ENCODE results near the gene CHRNB1.

The CHRNB1 gene

GRCh38 chr17:7437369-7437863 is 7.4 kb upstream of the CHRNB1 start:
- Histone ChIP-seq H3K27me3 (replicated peaks; ENCODE audit: control insufficient read depth, insufficient read depth, low read length, poor library complexity, severe bottlenecking) (peaks cover 31% of the 10 kb centered on the region), H3K4me1 (ENCODE audit: control insufficient read depth, insufficient read depth, low read length, poor library complexity, severe bottlenecking) (peaks cover 52% of the 10 kb centered on the region), H3K4me3 (ENCODE audit: insufficient read depth, low read depth, low read length, poor library complexity, severe bottlenecking) (peak overlapping the region; percentile 29), H3K36me3 (ENCODE audit: control insufficient read depth, insufficient read depth, low read length) (no peaks in the 10 kb centered on the region), H3K27ac (ENCODE audit: insufficient read depth, low read length, poor library complexity, severe bottlenecking) (no peak overlapping the region), H3K9me3 (ENCODE audit: control insufficient read depth, low read length) (no peaks in the 10 kb centered on the region)
- no peak for DNase-seq

GRCh38 chr17:7437950-7438614 is 6.8 kb upstream of the CHRNB1 start:
- Histone ChIP-seq H3K4me3 (ENCODE audit: insufficient read depth, low read depth, low read length, poor library complexity, severe bottlenecking) (no peak overlapping the region), H3K27me3 (replicated peaks; ENCODE audit: control insufficient read depth, insufficient read depth, low read length, poor library complexity, severe bottlenecking) (peaks cover 31% of the 10 kb centered on the region), H3K36me3 (ENCODE audit: control insufficient read depth, insufficient read depth, low read length) (no peaks in the 10 kb centered on the region), H3K27ac (ENCODE audit: insufficient read depth, low read length, poor library complexity, severe bottlenecking) (no peak overlapping the region), H3K9me3 (ENCODE audit: control insufficient read depth, low read length) (no peaks in the 10 kb centered on the region), H3K4me1 (ENCODE audit: control insufficient read depth, insufficient read depth, low read length, poor library complexity, severe bottlenecking) (peaks cover 52% of the 10 kb centered on the region)
- DNase-seq: peak in 1 of 3 donors; percentile 29

- Histone ChIP-seq H3K36me3 (ENCODE audit: control insufficient read depth, insufficient read depth, low read length) (no peaks in the 10 kb centered on the region), H3K4me3 (ENCODE audit: insufficient read depth, low read depth, low read length, poor library complexity, severe bottlenecking) (no peak overlapping the region), H3K27ac (ENCODE audit: insufficient read depth, low read length, poor library complexity, severe bottlenecking) (no peak overlapping the region), H3K9me3 (ENCODE audit: control insufficient read depth, low read length) (no peaks in the 10 kb centered on the region), H3K27me3 (replicated peaks; ENCODE audit: control insufficient read depth, insufficient read depth, low read length, poor library complexity, severe bottlenecking) (peaks cover 31% of the 10 kb centered on the region), H3K4me1 (ENCODE audit: control insufficient read depth, insufficient read depth, low read length, poor library complexity, severe bottlenecking) (peaks cover 52% of the 10 kb centered on the region)
- no peak for DNase-seq
Observed at GRCh38 chr17:7438656-7439460, 6.0 kb upstream of the CHRNB1 start.

GRCh38 chr17:7439462-7440112 is 5.3 kb upstream of the CHRNB1 start, which contains the start of gene FGF11:
FGF11 (plus strand) TSS chr17:7439512; CDS start chr17:7439621, 109 bp downstream.
- Histone ChIP-seq H3K36me3 (ENCODE audit: control insufficient read depth, insufficient read depth, low read length) (no peaks in the 10 kb centered on the region), H3K4me3 (ENCODE audit: insufficient read depth, low read depth, low read length, poor library complexity, severe bottlenecking) (peak within 1 kb of the TSS; percentile 32), H3K4me1 (ENCODE audit: control insufficient read depth, insufficient read depth, low read length, poor library complexity, severe bottlenecking) (peaks cover 52% of the 10 kb centered on the region), H3K27ac (ENCODE audit: insufficient read depth, low read length, poor library complexity, severe bottlenecking) (no peak within 1 kb of the TSS), H3K27me3 (replicated peaks; ENCODE audit: control insufficient read depth, insufficient read depth, low read length, poor library complexity, severe bottlenecking) (peaks cover 31% of the 10 kb centered on the region), H3K9me3 (ENCODE audit: control insufficient read depth, low read length) (no peaks in the 10 kb centered on the region)
- DNase-seq: no peak

- H3K9me3 ChIP-seq (ENCODE audit: control insufficient read depth, low read length): no peaks in the 10 kb centered on the region
- peak overlapping the region; percentile 32 for H3K4me3 ChIP-seq (ENCODE audit: insufficient read depth, low read depth, low read length, poor library complexity, severe bottlenecking)
- peaks cover 55% of the 10 kb centered on the region for H3K4me1 ChIP-seq (ENCODE audit: control insufficient read depth, insufficient read depth, low read length, poor library complexity, severe bottlenecking)
- DNase-seq: no peak
- H3K27me3 ChIP-seq (replicated peaks; ENCODE audit: control insufficient read depth, insufficient read depth, low read length, poor library complexity, severe bottlenecking): peaks cover 34% of the 10 kb centered on the region
- H3K27ac ChIP-seq (ENCODE audit: insufficient read depth, low read length, poor library complexity, severe bottlenecking): no peak overlapping the region
- no peaks in the 10 kb centered on the region for H3K36me3 ChIP-seq (ENCODE audit: control insufficient read depth, insufficient read depth, low read length)
Observed at GRCh38 chr17:7440113-7440833, 4.6 kb upstream of the CHRNB1 start.

- no peak overlapping the region for H3K27ac ChIP-seq (ENCODE audit: insufficient read depth, low read length, poor library complexity, severe bottlenecking)
Observed at GRCh38 chr17:7440834-7441195, 4.0 kb upstream of the CHRNB1 start.

GRCh38 chr17:7441266-7441665 is 3.6 kb upstream of the CHRNB1 start:
- Histone ChIP-seq H3K9me3 (ENCODE audit: control insufficient read depth, low read length) (no peaks in the 10 kb centered on the region), H3K27me3 (replicated peaks; ENCODE audit: control insufficient read depth, insufficient read depth, low read length, poor library complexity, severe bottlenecking) (peaks cover 44% of the 10 kb centered on the region), H3K4me1 (ENCODE audit: control insufficient read depth, insufficient read depth, low read length, poor library complexity, severe bottlenecking) (peaks cover 55% of the 10 kb centered on the region), H3K4me3 (ENCODE audit: insufficient read depth, low read depth, low read length, poor library complexity, severe bottlenecking) (no peak overlapping the region), H3K27ac (ENCODE audit: insufficient read depth, low read length, poor library complexity, severe bottlenecking) (no peak overlapping the region), H3K36me3 (ENCODE audit: control insufficient read depth, insufficient read depth, low read length) (no peaks in the 10 kb centered on the region)
- DNase-seq: no peak

More at GRCh38 chr17:7440834-7441195, 4.0 kb upstream of the CHRNB1 start:
- Histone ChIP-seq H3K9me3 (ENCODE audit: control insufficient read depth, low read length) (no peaks in the 10 kb centered on the region), H3K27me3 (replicated peaks; ENCODE audit: control insufficient read depth, insufficient read depth, low read length, poor library complexity, severe bottlenecking) (peaks cover 39% of the 10 kb centered on the region), H3K36me3 (ENCODE audit: control insufficient read depth, insufficient read depth, low read length) (no peaks in the 10 kb centered on the region), H3K4me3 (ENCODE audit: insufficient read depth, low read depth, low read length, poor library complexity, severe bottlenecking) (no peak overlapping the region), H3K4me1 (ENCODE audit: control insufficient read depth, insufficient read depth, low read length, poor library complexity, severe bottlenecking) (peaks cover 55% of the 10 kb centered on the region)
- DNase-seq: no peak

GRCh38 chr17:7442142-7442541 is 2.7 kb upstream of the CHRNB1 start:
- Histone ChIP-seq H3K36me3 (ENCODE audit: control insufficient read depth, insufficient read depth, low read length) (no peaks in the 10 kb centered on the region), H3K27me3 (replicated peaks; ENCODE audit: control insufficient read depth, insufficient read depth, low read length, poor library complexity, severe bottlenecking) (peaks cover 53% of the 10 kb centered on the region), H3K9me3 (ENCODE audit: control insufficient read depth, low read length) (no peaks in the 10 kb centered on the region), H3K27ac (ENCODE audit: insufficient read depth, low read length, poor library complexity, severe bottlenecking) (no peak overlapping the region), H3K4me1 (ENCODE audit: control insufficient read depth, insufficient read depth, low read length, poor library complexity, severe bottlenecking) (peaks cover 54% of the 10 kb centered on the region), H3K4me3 (ENCODE audit: insufficient read depth, low read depth, low read length, poor library complexity, severe bottlenecking) (no peak overlapping the region)
- no peak for DNase-seq

GRCh38 chr17:7443499-7444485 is 1.1 kb upstream of the CHRNB1 start:
- DNase-seq: no peak
- Histone ChIP-seq H3K4me1 (ENCODE audit: control insufficient read depth, insufficient read depth, low read length, poor library complexity, severe bottlenecking) (peaks cover 37% of the 10 kb centered on the region), H3K4me3 (ENCODE audit: insufficient read depth, low read depth, low read length, poor library complexity, severe bottlenecking) (no peak overlapping the region), H3K27me3 (replicated peaks; ENCODE audit: control insufficient read depth, insufficient read depth, low read length, poor library complexity, severe bottlenecking) (peaks cover 51% of the 10 kb centered on the region), H3K36me3 (ENCODE audit: control insufficient read depth, insufficient read depth, low read length) (no peaks in the 10 kb centered on the region), H3K9me3 (ENCODE audit: control insufficient read depth, low read length) (no peaks in the 10 kb centered on the region), H3K27ac (ENCODE audit: insufficient read depth, low read length, poor library complexity, severe bottlenecking) (no peak overlapping the region)
